Measurements from ENCODE around the gene NDE1. TPM values are rescaled to one million over a fixed set of nuclear protein-coding genes. Genes with fewer than 3 reads are reported as not detected.
A peak's percentile ranks its signal among the peaks of the same experiment; 100 is the strongest.
"Not testable (repeated sequence)": the region's sequence is repeated elsewhere in the genome, so short reads cannot be mapped to it uniquely, and the experiment has no call there.

NDE1 gene
- total RNA-seq, 2 experiments from 2014 or later = 88.9 to 141 TPM

- H2AFZ ChIP-seq (ENCODE audit: low read length) = no peak overlapping the region
- intact Hi-C loops (cut with micrococcal nuclease; ENCODE audit: unreplicated experiment) = no loop called here
- peak overlapping the region; percentile 69 for H3K4me2 ChIP-seq (ENCODE audit: low read length)
- POLR2A ChIA-PET = interaction anchor here (0.5 to 0.6 kb wide), 4 partner anchors 14 to 356 kb away, joined by 4 to 14 read pairs (median 4); no protein-coding TSS in a partner anchor
- no TSS peak for BruUV-seq (replicated peaks)
- no peak for DNase-seq (ENCODE audit: low spot score)
- H3K4me1 ChIP-seq (ENCODE audit: insufficient read depth, low read length, poor library complexity, severe bottlenecking) = peaks cover 33% of the 10 kb centered on the region
- H3K27ac ChIP-seq (ENCODE audit: low read depth, low read length, poor library complexity, severe bottlenecking) = no peak overlapping the region
- 0 out of 2 replicates have a peak, but pooled peaks cover 5% of the 10 kb centered on the region for H4K20me1 ChIP-seq (ENCODE audit: insufficient read depth, low read length)
- CTCF ChIA-PET (ENCODE audit: unreplicated experiment) = no interaction called here
- TF ChIP-seq EZH2phosphoT487 (IDR thresholded peaks at IDR 0.05; ENCODE audit: borderline replicate concordance, low read depth, low read length) = no peak
- TF ChIP-seq CTCF (conservative IDR thresholded peaks at IDR 0.05; ENCODE audit: low read length) = no peak
- H3K79me2 ChIP-seq (ENCODE audit: insufficient read depth, low read depth, low read length) = peaks cover 77% of the 10 kb centered on the region
- H3K9me3 ChIP-seq (ENCODE audit: low read length) = no peaks in the 10 kb centered on the region
- peak overlapping the region; percentile 93 for H3K4me3 ChIP-seq (ENCODE audit: low read depth, low read length, poor library complexity, severe bottlenecking)
- H3K36me3 ChIP-seq (ENCODE audit: insufficient read depth, low read length) = peaks cover 51% of the 10 kb centered on the region
- no peaks in the 10 kb centered on the region for H3K9me2 ChIP-seq (ENCODE audit: insufficient read depth, low read length)
Measured at GRCh38 chr16:15653227-15653626, 3.2 kb downstream of the NDE1 start.

- Histone ChIP-seq H3K79me2 (ENCODE audit: insufficient read depth, low read depth, low read length) (peaks cover 90% of the 10 kb centered on the region), H3K9me2 (ENCODE audit: insufficient read depth, low read length) (no peaks in the 10 kb centered on the region), H3K4me2 (ENCODE audit: low read length) (no peak overlapping the region), H4K20me1 (ENCODE audit: insufficient read depth, low read length) (0 out of 2 replicates have a peak, but pooled peaks cover 5% of the 10 kb centered on the region), H3K4me1 (ENCODE audit: insufficient read depth, low read length, poor library complexity, severe bottlenecking) (peaks cover 42% of the 10 kb centered on the region), H3K27ac (ENCODE audit: low read depth, low read length, poor library complexity, severe bottlenecking) (no peak overlapping the region), H3K4me3 (ENCODE audit: low read depth, low read length, poor library complexity, severe bottlenecking) (no peak overlapping the region), H2AFZ (ENCODE audit: low read length) (no peak overlapping the region), H3K36me3 (ENCODE audit: insufficient read depth, low read length) (peaks cover 55% of the 10 kb centered on the region), H3K9me3 (ENCODE audit: low read length) (no peaks in the 10 kb centered on the region)
- POLR2A ChIA-PET = no interaction called here
- TF ChIP-seq EZH2phosphoT487 (IDR thresholded peaks at IDR 0.05; ENCODE audit: borderline replicate concordance, low read depth, low read length) (no peak), CTCF (conservative IDR thresholded peaks at IDR 0.05; ENCODE audit: low read length) (no peak)
- CTCF ChIA-PET (ENCODE audit: unreplicated experiment) = no interaction called here
- no peak for DNase-seq (ENCODE audit: low spot score)
- intact Hi-C loops (cut with micrococcal nuclease; ENCODE audit: unreplicated experiment) = no loop called here
- no TSS peak for BruUV-seq (replicated peaks)
Measured at GRCh38 chr16:15654591-15654990, 4.5 kb downstream of the NDE1 start.

DNA sequence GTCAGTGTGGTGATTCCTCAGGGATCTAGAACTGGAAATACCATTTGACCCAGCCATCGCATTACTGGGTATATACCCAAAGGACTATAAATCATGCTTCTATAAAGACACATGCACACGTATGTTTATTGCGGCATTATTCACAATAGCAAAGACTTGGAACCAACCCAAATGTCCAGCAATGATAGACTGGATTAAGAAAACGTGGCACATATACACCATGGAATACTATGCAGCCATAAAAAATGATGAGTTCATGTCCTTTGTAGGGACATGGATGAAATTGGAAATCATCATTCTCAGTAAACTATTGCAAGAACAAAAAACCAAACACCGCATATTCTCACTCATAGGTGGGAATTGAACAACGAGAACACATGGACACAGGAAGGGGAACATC lies 5.5 kb downstream of the NDE1 start:
- H3K27ac ChIP-seq (ENCODE audit: low read depth, low read length, poor library complexity, severe bottlenecking); CTCF ChIA-PET (ENCODE audit: unreplicated experiment); POLR2A ChIA-PET; H3K4me2 ChIP-seq (ENCODE audit: low read length); DNase-seq (ENCODE audit: low spot score); H3K9me3 ChIP-seq (ENCODE audit: low read length); BruUV-seq (replicated peaks); H3K4me3 ChIP-seq (ENCODE audit: low read depth, low read length, poor library complexity, severe bottlenecking); H3K9me2 ChIP-seq (ENCODE audit: insufficient read depth, low read length); intact Hi-C loops (cut with micrococcal nuclease; ENCODE audit: unreplicated experiment); H2AFZ ChIP-seq (ENCODE audit: low read length): not testable (repeated sequence)
- Histone ChIP-seq H4K20me1 (ENCODE audit: insufficient read depth, low read length) (peaks cover 12% of the 10 kb centered on the region; the same call in 1 of the 2 replicates), H3K36me3 (ENCODE audit: insufficient read depth, low read length) (peaks cover 63% of the 10 kb centered on the region), H3K4me1 (ENCODE audit: insufficient read depth, low read length, poor library complexity, severe bottlenecking) (peaks cover 40% of the 10 kb centered on the region), H3K79me2 (ENCODE audit: insufficient read depth, low read depth, low read length) (peaks cover 96% of the 10 kb centered on the region)

Data from OCI-LY7 (cell line).